NB4 (cell line): ENCODE results near the gene RBFOX1.

Experiments used
- DNase-seq: peaks from one replicate; pipeline ENCODE4 v3.0.0; 2010; ENCODE audit warnings: low read depth
- H3K4me3 ChIP-seq: one replicate; pipeline ENCODE4 v1.5.1; 2011; ENCODE audit warnings: mild to moderate bottlenecking, low read depth, low read length, moderate library complexity
- MYC ChIP-seq: IDR thresholded peaks from 2 replicates; pipeline ENCODE4 v1.6.1; 2011; ENCODE audit warnings: low read depth, low read length
- POLR2A ChIP-seq: IDR thresholded peaks from 2 replicates; pipeline ENCODE4 v1.6.1; 2011; ENCODE audit warnings: mild to moderate bottlenecking; ENCODE audit not compliant: insufficient read length; ENCODE audit errors: extremely low read depth
- TF ChIP-seq, protein P1 (sequence below): IDR thresholded peaks from 2 replicates; pipeline ENCODE4 v1.6.1; 2011; ENCODE audit warnings: low read depth, low read length
- TF ChIP-seq, protein P2 (sequence below): IDR thresholded peaks from one replicate; pipeline ENCODE4 v1.5.1; 2012; ENCODE audit warnings: low read depth, low read length

Gene RBFOX1

DNA sequence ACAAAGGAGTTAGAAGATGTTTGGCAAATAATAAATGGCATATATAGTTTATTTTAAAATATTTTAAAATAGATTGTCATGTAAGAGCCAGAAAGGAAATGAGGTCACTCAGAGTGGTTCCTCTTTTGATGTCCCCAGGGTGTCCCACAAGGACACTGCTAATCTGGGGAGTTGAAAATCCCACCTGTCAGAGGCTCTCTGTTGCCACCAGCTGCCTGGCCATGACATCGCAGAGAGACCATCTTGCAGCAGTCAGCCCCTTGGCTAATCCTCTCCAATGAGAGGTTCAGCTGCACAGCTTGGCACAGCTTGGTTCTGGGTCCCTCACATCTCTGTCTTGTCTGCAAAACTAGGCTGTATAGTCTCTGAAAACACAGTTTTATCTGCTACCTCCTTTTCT, 11.0 kb upstream of the RBFOX1 start:
- DNase-seq = peak; percentile 50
- TF ChIP-seq, protein P1, sequence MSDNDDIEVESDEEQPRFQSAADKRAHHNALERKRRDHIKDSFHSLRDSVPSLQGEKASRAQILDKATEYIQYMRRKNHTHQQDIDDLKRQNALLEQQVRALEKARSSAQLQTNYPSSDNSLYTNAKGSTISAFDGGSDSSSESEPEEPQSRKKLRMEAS = no peak
- TF ChIP-seq MYC = no peak
- TF ChIP-seq, protein P2, sequence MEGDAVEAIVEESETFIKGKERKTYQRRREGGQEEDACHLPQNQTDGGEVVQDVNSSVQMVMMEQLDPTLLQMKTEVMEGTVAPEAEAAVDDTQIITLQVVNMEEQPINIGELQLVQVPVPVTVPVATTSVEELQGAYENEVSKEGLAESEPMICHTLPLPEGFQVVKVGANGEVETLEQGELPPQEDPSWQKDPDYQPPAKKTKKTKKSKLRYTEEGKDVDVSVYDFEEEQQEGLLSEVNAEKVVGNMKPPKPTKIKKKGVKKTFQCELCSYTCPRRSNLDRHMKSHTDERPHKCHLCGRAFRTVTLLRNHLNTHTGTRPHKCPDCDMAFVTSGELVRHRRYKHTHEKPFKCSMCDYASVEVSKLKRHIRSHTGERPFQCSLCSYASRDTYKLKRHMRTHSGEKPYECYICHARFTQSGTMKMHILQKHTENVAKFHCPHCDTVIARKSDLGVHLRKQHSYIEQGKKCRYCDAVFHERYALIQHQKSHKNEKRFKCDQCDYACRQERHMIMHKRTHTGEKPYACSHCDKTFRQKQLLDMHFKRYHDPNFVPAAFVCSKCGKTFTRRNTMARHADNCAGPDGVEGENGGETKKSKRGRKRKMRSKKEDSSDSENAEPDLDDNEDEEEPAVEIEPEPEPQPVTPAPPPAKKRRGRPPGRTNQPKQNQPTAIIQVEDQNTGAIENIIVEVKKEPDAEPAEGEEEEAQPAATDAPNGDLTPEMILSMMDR = no peak
- no peak for TF ChIP-seq POLR2A

DNA sequence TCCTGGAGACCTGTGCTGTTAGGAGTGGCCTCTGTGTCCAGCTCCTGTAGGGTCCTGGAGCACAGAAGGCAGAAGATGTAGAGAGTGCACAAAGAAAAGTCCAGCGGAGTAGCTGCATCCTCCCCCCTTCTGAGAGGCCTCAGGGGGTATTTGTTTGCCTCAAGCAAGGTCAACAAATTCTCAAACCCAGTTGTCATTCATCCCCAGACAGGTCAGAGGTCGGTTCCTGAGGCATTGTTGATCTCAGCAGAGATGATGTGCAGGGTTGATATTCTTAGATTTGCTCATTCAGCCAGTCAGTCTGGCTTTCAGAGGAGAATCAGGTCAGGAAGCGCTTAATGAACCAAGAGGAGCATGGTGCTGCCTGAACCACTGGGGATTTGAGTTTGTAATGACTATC, 8.3 kb upstream of the RBFOX1 start:
- TF ChIP-seq, protein P2 = no peak
- TF ChIP-seq MYC = no peak
- TF ChIP-seq, protein P1 = no peak
- no peak for TF ChIP-seq POLR2A
- no peak overlapping the region for H3K4me3 ChIP-seq
- DNase-seq = no peak

More for the DNA sequence above, 11.0 kb upstream of the RBFOX1 start:
- H3K4me3 ChIP-seq = no peak overlapping the region

DNA sequence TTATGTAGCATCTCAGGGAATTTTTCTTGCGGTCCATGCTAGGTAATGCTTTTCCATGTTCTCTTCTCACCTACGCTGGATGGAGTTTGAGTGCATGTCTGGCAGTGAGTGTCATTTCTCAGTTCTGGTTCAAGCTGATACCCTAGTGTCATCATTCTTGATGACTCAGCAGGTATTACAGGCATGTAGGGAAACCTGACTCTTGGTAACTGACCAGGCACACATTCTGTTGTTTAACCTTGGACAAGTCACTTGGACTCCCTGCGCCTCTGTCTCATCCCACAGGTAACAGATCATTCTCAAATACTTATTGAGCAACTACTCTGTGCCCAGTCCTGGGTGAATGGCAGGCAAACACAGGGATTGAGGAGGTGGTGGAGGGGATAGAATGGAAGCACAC, 6.8 kb upstream of the RBFOX1 start:
- no peak overlapping the region for H3K4me3 ChIP-seq
- no peak for DNase-seq
- TF ChIP-seq MYC = no peak

DNA sequence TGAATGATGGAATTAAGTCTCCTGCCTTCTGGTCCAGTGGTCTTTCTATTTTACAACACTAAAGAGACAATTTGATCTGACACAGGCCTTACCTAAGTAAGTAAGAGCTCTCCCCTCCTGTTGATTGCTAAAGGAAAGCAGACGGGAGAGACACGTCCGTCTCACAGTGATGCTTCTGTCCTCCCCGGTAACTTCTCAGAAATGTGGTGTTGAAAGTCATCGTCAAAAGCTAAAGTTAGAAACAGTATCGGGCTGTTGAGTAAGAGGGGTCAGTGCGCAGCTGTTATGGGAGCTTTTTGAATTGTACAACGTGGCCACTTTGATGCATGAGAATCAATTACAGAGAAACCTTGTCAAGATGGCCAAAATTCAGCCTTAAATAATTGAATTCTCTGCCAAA, 1.9 kb upstream of the RBFOX1 start:
- TF ChIP-seq, protein P2 = no peak
- TF ChIP-seq MYC (no peak), POLR2A (no peak)
- TF ChIP-seq, protein P1 = no peak
- H3K4me3 ChIP-seq = no peak overlapping the region
- DNase-seq = no peak

DNA sequence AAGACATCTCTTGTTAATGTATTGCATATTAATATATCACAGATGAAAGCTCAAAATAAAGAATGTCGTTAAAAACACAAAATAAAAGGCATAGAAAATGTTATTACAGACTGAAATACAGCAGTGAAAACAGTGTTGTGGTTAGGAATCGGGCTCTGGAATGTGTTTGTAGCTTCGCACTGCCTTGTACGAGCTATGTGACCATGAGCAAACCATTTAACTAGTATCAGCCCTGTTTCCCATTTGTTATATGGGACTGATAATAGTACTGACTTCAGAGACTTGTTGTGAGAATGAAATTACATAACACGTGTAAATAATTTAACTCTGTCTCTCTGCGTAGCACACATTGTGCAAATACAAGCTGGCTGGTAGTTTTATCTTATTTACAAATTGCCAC, 648 bp upstream of the RBFOX1 start:
- DNase-seq = no peak
- TF ChIP-seq, protein P2 = no peak
- TF ChIP-seq POLR2A = no peak
- TF ChIP-seq, protein P1 = no peak
- TF ChIP-seq MYC = no peak
- H3K4me3 ChIP-seq = no peak overlapping the region

DNA sequence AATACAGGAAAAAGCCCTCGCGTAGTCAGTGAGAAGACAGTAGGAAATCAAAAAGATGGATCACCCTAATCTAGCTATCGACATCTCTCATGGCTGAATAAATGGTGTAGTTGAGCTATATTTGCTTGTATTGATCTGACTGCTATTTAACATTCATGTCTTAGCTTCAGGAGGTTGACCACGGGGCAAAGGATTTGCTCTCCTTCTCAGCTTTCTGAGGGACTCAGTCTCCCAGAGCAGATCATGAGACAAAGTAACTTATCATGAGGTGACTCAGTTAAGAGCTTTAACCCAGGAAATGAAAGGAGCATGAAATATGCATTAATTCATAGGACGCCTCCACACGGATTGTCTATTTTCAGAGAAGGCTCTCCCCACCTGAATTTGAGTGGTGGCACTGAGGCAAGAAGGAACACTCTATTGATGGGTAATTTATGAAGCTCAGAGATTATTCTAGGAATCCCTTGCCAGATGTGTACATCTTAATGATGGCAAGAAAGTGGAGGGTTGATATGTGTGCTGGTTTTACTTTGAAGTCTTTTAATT, 608 bp downstream of the RBFOX1 start:
- no peak for DNase-seq
- H3K4me3 ChIP-seq = no peak overlapping the region
- TF ChIP-seq, protein P1 = no peak
- TF ChIP-seq POLR2A (no peak), MYC (no peak)
- TF ChIP-seq, protein P2 = no peak
